GM12878 (cell line): Measurements from ENCODE around the gene ZNF212.
"Not testable (repeated sequence)": the region's sequence is repeated elsewhere in the genome, so short reads cannot be mapped to it uniquely, and the experiment has no call there.

Experiments used
- CHD4 ChIP-seq: fragments of 200-600 bp; sonication (generic); IDR thresholded peaks from 2 replicates; pipeline ENCODE4 v1.6.1; 2016; ENCODE audit warnings: mild to moderate bottlenecking
- EGR1 ChIP-seq, 2 experiments: IDR thresholded peaks; 1 replicate in 1 of 2; 2 replicates in 1 of 2; pipeline ENCODE4 v1.6.1; 2011 to 2012; ENCODE audit warnings: low read depth in 2 of 2, low read length in 2 of 2, borderline replicate concordance in 1 of 2, mild to moderate bottlenecking in 1 of 2, moderate library complexity in 1 of 2
- GABPA ChIP-seq: IDR thresholded peaks from 2 replicates; pipeline ENCODE4 v1.6.1; 2014; ENCODE audit warnings: antibody characterized with exemption, low read depth, mild to moderate bottlenecking, inconsistent platforms
- HDAC6 ChIP-seq: fragments of 200-600 bp; sonication (generic); IDR thresholded peaks from one replicate; pipeline ENCODE4 v1.8.0; 2017; ENCODE audit warnings: antibody characterized with exemption; ENCODE audit not compliant: unreplicated experiment
- KDM1A ChIP-seq: fragments of 200-600 bp; sonication (generic); IDR thresholded peaks from 2 replicates; pipeline ENCODE4 v1.6.1; 2016; ENCODE audit warnings: borderline replicate concordance
- MXI1 ChIP-seq: fragments of 150-350 bp; IDR thresholded peaks from 2 replicates; pipeline ENCODE4 v1.6.1; 2011; ENCODE audit warnings: low read depth, mild to moderate bottlenecking, inconsistent platforms, low read length, improper control_type of control experiment
- NRF1 ChIP-seq: conservative IDR thresholded peaks from 2 replicates; pipeline ENCODE4 v1.6.1; 2011; ENCODE audit warnings: mild to moderate bottlenecking, low read depth, low read length, improper control_type of control experiment
- POLR2AphosphoS2 ChIP-seq: IDR thresholded peaks from 2 replicates; pipeline ENCODE4 v1.6.1; 2011; ENCODE audit warnings: low read depth, mild to moderate bottlenecking, low read length, improper control_type of control experiment, moderate library complexity
- RAD21 ChIP-seq: IDR thresholded peaks from 2 replicates; pipeline ENCODE4 v1.6.1; 2011; ENCODE audit warnings: mild to moderate bottlenecking, low read depth, low read length, moderate library complexity; ENCODE audit not compliant: insufficient read depth
- SP1 ChIP-seq: IDR thresholded peaks from one replicate; pipeline ENCODE4 v1.6.1; 2011; ENCODE audit warnings: low read depth, low read length
- ZNF207 ChIP-seq: fragments of 450-650 bp; IDR thresholded peaks from 2 replicates; pipeline ENCODE4 v1.6.1; 2014; ENCODE audit warnings: antibody characterized with exemption, mild to moderate bottlenecking, borderline replicate concordance
- TF ChIP-seq, protein P1 (sequence below), 3 experiments: IDR thresholded peaks in 2 of 3; conservative IDR thresholded peaks in 1 of 3; 2 replicates each; pipeline ENCODE4 v1.5.1; 2011; ENCODE audit warnings: low read depth in 3 of 3, low read length in 3 of 3, mild to moderate bottlenecking in 3 of 3, control low read depth in 2 of 3, moderate library complexity in 2 of 3, inconsistent platforms in 1 of 3, mixed read lengths in 1 of 3; ENCODE audit not compliant: control insufficient read depth in 2 of 3, insufficient read depth in 1 of 3; ENCODE audit errors: extremely low read depth in 1 of 3
- TF ChIP-seq, protein P2 (sequence below): fragments of 450-650 bp; IDR thresholded peaks from 2 replicates; pipeline ENCODE4 v1.6.1; 2017; ENCODE audit warnings: mild to moderate bottlenecking

DNA sequence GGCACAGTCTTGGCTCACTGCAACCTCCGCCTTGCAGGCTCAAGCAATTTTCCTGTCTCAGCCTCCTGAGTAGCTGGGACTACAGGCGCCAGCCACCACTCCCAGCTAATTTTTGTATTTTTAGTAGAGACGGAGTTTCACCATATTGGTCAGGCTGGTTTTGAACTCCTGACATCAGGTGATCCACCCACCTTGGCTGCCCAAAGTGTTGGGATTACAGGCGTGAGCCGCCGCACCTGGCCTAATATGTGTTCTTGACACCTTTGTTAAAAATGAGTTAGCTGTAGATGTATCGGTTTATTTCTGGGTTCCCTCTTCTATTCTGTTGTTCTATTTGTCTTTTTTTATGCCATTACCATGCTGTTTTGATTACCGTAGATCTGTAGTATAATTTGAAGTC lies 35.0 kb downstream of the ZNF212 start:
- TF ChIP-seq, protein P1, sequence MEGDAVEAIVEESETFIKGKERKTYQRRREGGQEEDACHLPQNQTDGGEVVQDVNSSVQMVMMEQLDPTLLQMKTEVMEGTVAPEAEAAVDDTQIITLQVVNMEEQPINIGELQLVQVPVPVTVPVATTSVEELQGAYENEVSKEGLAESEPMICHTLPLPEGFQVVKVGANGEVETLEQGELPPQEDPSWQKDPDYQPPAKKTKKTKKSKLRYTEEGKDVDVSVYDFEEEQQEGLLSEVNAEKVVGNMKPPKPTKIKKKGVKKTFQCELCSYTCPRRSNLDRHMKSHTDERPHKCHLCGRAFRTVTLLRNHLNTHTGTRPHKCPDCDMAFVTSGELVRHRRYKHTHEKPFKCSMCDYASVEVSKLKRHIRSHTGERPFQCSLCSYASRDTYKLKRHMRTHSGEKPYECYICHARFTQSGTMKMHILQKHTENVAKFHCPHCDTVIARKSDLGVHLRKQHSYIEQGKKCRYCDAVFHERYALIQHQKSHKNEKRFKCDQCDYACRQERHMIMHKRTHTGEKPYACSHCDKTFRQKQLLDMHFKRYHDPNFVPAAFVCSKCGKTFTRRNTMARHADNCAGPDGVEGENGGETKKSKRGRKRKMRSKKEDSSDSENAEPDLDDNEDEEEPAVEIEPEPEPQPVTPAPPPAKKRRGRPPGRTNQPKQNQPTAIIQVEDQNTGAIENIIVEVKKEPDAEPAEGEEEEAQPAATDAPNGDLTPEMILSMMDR (IDR thresholded peaks at IDR 0.05 in 2 of 3, conservative IDR thresholded peaks at IDR 0.05 in 1 of 3; ENCODE audit: control insufficient read depth in 2 of 3, extremely low read depth in 1 of 3, insufficient read depth in 1 of 3, low read depth in 3 of 3, low read length in 3 of 3): not testable (repeated sequence)
- not testable (repeated sequence) for TF ChIP-seq SP1; RAD21; ZNF207; MXI1; NRF1; POLR2AphosphoS2; GABPA; HDAC6; EGR1 (IDR thresholded peaks at IDR 0.05; ENCODE audit: borderline replicate concordance in 1 of 2, low read depth in 2 of 2, low read length in 2 of 2); CHD4; KDM1A
- TF ChIP-seq, protein P2, sequence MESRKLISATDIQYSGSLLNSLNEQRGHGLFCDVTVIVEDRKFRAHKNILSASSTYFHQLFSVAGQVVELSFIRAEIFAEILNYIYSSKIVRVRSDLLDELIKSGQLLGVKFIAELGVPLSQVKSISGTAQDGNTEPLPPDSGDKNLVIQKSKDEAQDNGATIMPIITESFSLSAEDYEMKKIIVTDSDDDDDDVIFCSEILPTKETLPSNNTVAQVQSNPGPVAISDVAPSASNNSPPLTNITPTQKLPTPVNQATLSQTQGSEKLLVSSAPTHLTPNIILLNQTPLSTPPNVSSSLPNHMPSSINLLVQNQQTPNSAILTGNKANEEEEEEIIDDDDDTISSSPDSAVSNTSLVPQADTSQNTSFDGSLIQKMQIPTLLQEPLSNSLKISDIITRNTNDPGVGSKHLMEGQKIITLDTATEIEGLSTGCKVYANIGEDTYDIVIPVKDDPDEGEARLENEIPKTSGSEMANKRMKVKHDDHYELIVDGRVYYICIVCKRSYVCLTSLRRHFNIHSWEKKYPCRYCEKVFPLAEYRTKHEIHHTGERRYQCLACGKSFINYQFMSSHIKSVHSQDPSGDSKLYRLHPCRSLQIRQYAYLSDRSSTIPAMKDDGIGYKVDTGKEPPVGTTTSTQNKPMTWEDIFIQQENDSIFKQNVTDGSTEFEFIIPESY: not testable (repeated sequence)
